ENCODE results near the gene CHST6. TPM values are rescaled to one million over a fixed set of nuclear protein-coding genes. Genes with fewer than 3 reads are reported as not detected.

CHST6 gene
- total RNA-seq, 1 experiment from 2014 or later, result 20.8 TPM

DNA sequence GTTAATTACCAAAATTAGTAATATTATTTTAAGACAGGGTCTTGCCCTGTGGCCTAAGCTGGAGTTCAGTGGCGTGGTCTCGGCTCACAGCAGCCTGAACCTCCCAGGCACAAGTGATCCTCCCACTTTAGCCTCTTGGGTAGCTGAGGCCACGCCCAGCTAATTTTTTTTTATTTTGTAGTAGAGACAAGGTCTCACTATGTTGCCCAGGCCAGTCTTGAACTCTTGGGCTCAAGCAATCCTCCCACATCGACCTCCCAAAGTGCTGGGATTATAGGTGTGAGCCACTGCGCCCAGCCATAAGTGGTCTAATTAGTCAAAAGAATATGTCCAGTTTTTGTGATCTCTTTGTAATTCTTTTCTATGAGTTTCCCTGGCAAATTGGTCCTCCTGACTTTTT, 49.9 kb downstream of the CHST6 start:
- H3K4me1 Mint-ChIP-seq, result peaks cover 0 to 3% of the 10 kb centered on the region in 2 experiments; a peak in 1 of 4 replicates
- H3K56ac ChIP-seq (ENCODE audit: insufficient read length, low read depth, low read length), result no peak overlapping the region
- no CpG with 5 or more reads among the region's 5 CpGs for WGBS (ENCODE audit: extremely low coverage, insufficient read length, low lambda C conversion rate)

More for the DNA sequence above, 49.9 kb downstream of the CHST6 start:
- H3K23me2 ChIP-seq (ENCODE audit: insufficient read length, low read depth, low read length, poor library complexity, severe bottlenecking), result no peaks in the 10 kb centered on the region
- no peaks in the 10 kb centered on the region for H3K9me3 ChIP-seq (ENCODE audit: control insufficient read depth, low read depth, low read length)
- no peak overlapping the region for H3K14ac ChIP-seq (ENCODE audit: insufficient read depth, low read length)
- H3K23ac ChIP-seq (ENCODE audit: insufficient read length, low read depth, low read length), result no peak overlapping the region
- H3K4me3 Mint-ChIP-seq, result no peak overlapping the region
- H3K4me1 ChIP-seq (ENCODE audit: insufficient read depth, low read length), result no peaks in the 10 kb centered on the region
- H3K27me3 Mint-ChIP-seq (ENCODE audit: low read depth), result no peaks in the 10 kb centered on the region
- H3K79me1 ChIP-seq (ENCODE audit: insufficient read depth, low read depth, low read length, poor library complexity, severe bottlenecking), result no peaks in the 10 kb centered on the region
- no peak overlapping the region for H3K9ac ChIP-seq (ENCODE audit: extremely low read depth, insufficient read length, low read length)
- H4K20me1 ChIP-seq (ENCODE audit: control insufficient read depth, insufficient read depth, insufficient read length), result no peaks in the 10 kb centered on the region
- H3K18ac ChIP-seq (ENCODE audit: insufficient read length, low read depth, low read length), result no peak overlapping the region
- no peak overlapping the region for H2BK20ac ChIP-seq (ENCODE audit: low read depth, low read length, poor library complexity, severe bottlenecking)
- H3K27me3 ChIP-seq (ENCODE audit: insufficient read depth, low read length), result no peaks in the 10 kb centered on the region
- H3K27ac Mint-ChIP-seq, result no peak overlapping the region; a peak in 1 of 7 replicates
- H2AK5ac ChIP-seq (ENCODE audit: insufficient read length, low read length), result no peak overlapping the region
- no peaks in the 10 kb centered on the region for H3K79me2 ChIP-seq (ENCODE audit: insufficient read depth, low read length)
- no peak overlapping the region for H4K8ac ChIP-seq (replicated peaks; ENCODE audit: insufficient read length, low read depth, low read length)
- no peak overlapping the region for H2BK120ac ChIP-seq (ENCODE audit: low read depth, low read length, poor library complexity, severe bottlenecking)
- no peak overlapping the region for H3K27ac ChIP-seq (ENCODE audit: insufficient read length, low read depth, low read length)
- TF ChIP-seq, protein P1, sequence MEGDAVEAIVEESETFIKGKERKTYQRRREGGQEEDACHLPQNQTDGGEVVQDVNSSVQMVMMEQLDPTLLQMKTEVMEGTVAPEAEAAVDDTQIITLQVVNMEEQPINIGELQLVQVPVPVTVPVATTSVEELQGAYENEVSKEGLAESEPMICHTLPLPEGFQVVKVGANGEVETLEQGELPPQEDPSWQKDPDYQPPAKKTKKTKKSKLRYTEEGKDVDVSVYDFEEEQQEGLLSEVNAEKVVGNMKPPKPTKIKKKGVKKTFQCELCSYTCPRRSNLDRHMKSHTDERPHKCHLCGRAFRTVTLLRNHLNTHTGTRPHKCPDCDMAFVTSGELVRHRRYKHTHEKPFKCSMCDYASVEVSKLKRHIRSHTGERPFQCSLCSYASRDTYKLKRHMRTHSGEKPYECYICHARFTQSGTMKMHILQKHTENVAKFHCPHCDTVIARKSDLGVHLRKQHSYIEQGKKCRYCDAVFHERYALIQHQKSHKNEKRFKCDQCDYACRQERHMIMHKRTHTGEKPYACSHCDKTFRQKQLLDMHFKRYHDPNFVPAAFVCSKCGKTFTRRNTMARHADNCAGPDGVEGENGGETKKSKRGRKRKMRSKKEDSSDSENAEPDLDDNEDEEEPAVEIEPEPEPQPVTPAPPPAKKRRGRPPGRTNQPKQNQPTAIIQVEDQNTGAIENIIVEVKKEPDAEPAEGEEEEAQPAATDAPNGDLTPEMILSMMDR (conservative IDR thresholded peaks at IDR 0.05), result no peak
- H3K4ac ChIP-seq (ENCODE audit: low read depth, low read length), result no peak overlapping the region
- no peak overlapping the region for H3K4me2 ChIP-seq (ENCODE audit: insufficient read depth, insufficient read length, low read length)
- no peak overlapping the region for H2AFZ ChIP-seq (ENCODE audit: low read length)
- H2BK12ac ChIP-seq (ENCODE audit: insufficient read length, low read depth, low read length), result no peak overlapping the region
- DNase-seq, result no peak
- no peak overlapping the region for H4K5ac ChIP-seq (ENCODE audit: insufficient read length, low read depth, low read length)
- H3K9me3 Mint-ChIP-seq, result no peaks in the 10 kb centered on the region
- no peak overlapping the region for H2BK5ac ChIP-seq (ENCODE audit: insufficient read length, low read length)
- H2BK15ac ChIP-seq (ENCODE audit: low read depth, low read length), result no peak overlapping the region
- H4K91ac ChIP-seq (ENCODE audit: insufficient read length, low read depth, low read length), result no peak overlapping the region
- no peak overlapping the region for H3T11ph ChIP-seq (ENCODE audit: low read length)
- H3K36me3 Mint-ChIP-seq (ENCODE audit: insufficient read depth in 1 of 3, low read depth in 3 of 3), result peaks cover 2 to 26% (median 14%) of the 10 kb centered on the region in 3 experiments; a peak in 6 of 7 replicates

All from H9 (cell line).